ENCODE results near the gene ISCU. TPM values are rescaled to one million over a fixed set of nuclear protein-coding genes. Genes with fewer than 3 reads are reported as not detected.

ISCU gene
- total RNA-seq, 1 experiment from 2014 or later, result 84.8 TPM

- Histone ChIP-seq H3K9me3 (ENCODE audit: insufficient read depth, low read depth) (no peaks in the 10 kb centered on the region), H3K4me2 (peak within 1 kb of the TSS; percentile 76), H4K20me1 (ENCODE audit: insufficient read depth) (peaks cover 7% of the 10 kb centered on the region; the same call in 1 of the 2 replicates), H3K4me3 (peak within 1 kb of the TSS; percentile 80), H2AFZ (peak within 1 kb of the TSS; percentile 75), H3K9me2 (ENCODE audit: insufficient read depth) (no peaks in the 10 kb centered on the region), H3K4me1 (replicated peaks; ENCODE audit: insufficient read depth) (peaks cover 11% of the 10 kb centered on the region; the same call in 1 of the 2 replicates), H3K27ac (0 out of 2 replicates have a peak within 1 kb of the TSS, but pooled peaks have one; percentile 23), H3K79me2 (ENCODE audit: low read depth) (no peaks in the 10 kb centered on the region; the same call in 1 of the 2 replicates), H3F3A (ENCODE audit: insufficient read depth, low read depth) (peaks cover 7% of the 10 kb centered on the region; the same call in 1 of the 2 replicates), H3K36me3 (ENCODE audit: low read depth) (peaks cover 4% of the 10 kb centered on the region), H3K27me3 (ENCODE audit: insufficient read depth, low read depth) (no peaks in the 10 kb centered on the region)
- POLR2A ChIA-PET (ENCODE audit: unreplicated experiment), result no interaction called here
- peak; percentile 96 to 99 for DNase-seq
- CTCF ChIA-PET, result interaction anchor here (0.6 kb wide), 1 partner anchor 129 kb away, joined by 4 read pairs; no protein-coding TSS in a partner anchor
- BruUV-seq (replicated peaks), result TSS peak; percentile 53
- intact Hi-C loops (cut with micrococcal nuclease; ENCODE audit: unreplicated experiment), result loop anchor here (1.0 to 10.0 kb wide), 4 partner anchors 100 to 598 kb away; partner anchors contain the start of gene ALKBH2
- TF ChIP-seq EZH2 (IDR thresholded peaks at IDR 0.05; ENCODE audit: low read depth) (no peak), CTCF (conservative IDR thresholded peaks at IDR 0.05) (no peak)
These were observed 47.2 kb upstream of the ISCU start, which contains the start of gene FICD for GRCh38 chr12:108514973-108515814. Gene FICD, plus strand, starts transcription at chr12:108515277. Its CDS starts 1,696 bp downstream, at chr12:108516973.

GRCh38 chr12:108515916-108516315, 46.5 kb upstream of the ISCU start:
- TF ChIP-seq CTCF (conservative IDR thresholded peaks at IDR 0.05) (no peak), EZH2 (IDR thresholded peaks at IDR 0.05; ENCODE audit: low read depth) (no peak)
- CTCF ChIA-PET, result no interaction called here
- intact Hi-C loops (cut with micrococcal nuclease; ENCODE audit: unreplicated experiment), result loop anchor here (1.0 to 10.0 kb wide), 2 partner anchors 99 to 577 kb away; partner anchors contain the start of gene ALKBH2
- DNase-seq, result no peak
- Histone ChIP-seq H3K4me2 (peak overlapping the region; percentile 76), H3K36me3 (ENCODE audit: low read depth) (peaks cover 4% of the 10 kb centered on the region), H3F3A (ENCODE audit: insufficient read depth, low read depth) (peaks cover 14% of the 10 kb centered on the region; the same call in 1 of the 2 replicates), H3K9me2 (ENCODE audit: insufficient read depth) (no peaks in the 10 kb centered on the region), H2AFZ (peak overlapping the region; percentile 68; the same call in 1 of the 2 replicates), H3K9me3 (ENCODE audit: insufficient read depth, low read depth) (no peaks in the 10 kb centered on the region), H3K79me2 (ENCODE audit: low read depth) (no peaks in the 10 kb centered on the region; the same call in 1 of the 2 replicates), H3K27me3 (ENCODE audit: insufficient read depth, low read depth) (no peaks in the 10 kb centered on the region), H4K20me1 (ENCODE audit: insufficient read depth) (peaks cover 7% of the 10 kb centered on the region; the same call in 1 of the 2 replicates), H3K4me1 (replicated peaks; ENCODE audit: insufficient read depth) (peaks cover 11% of the 10 kb centered on the region; the same call in 1 of the 2 replicates), H3K4me3 (peak overlapping the region; percentile 80), H3K27ac (0 out of 2 replicates have a peak overlapping the region, but pooled peaks have one; percentile 23)
- POLR2A ChIA-PET (ENCODE audit: unreplicated experiment), result interaction anchor here (0.6 kb wide), 1 partner anchor 13 kb away, joined by 4 read pairs; no protein-coding TSS in a partner anchor
- BruUV-seq (replicated peaks), result no TSS peak

- Histone ChIP-seq H3K4me1 (replicated peaks; ENCODE audit: insufficient read depth) (peaks cover 11% of the 10 kb centered on the region; the same call in 1 of the 2 replicates), H2AFZ (no peak overlapping the region), H4K20me1 (ENCODE audit: insufficient read depth) (peaks cover 7% of the 10 kb centered on the region; the same call in 1 of the 2 replicates), H3F3A (ENCODE audit: insufficient read depth, low read depth) (peaks cover 18% of the 10 kb centered on the region; the same call in 1 of the 2 replicates), H3K4me3 (no peak overlapping the region), H3K9me3 (ENCODE audit: insufficient read depth, low read depth) (no peaks in the 10 kb centered on the region), H3K4me2 (peak overlapping the region; percentile 76), H3K79me2 (ENCODE audit: low read depth) (no peaks in the 10 kb centered on the region; the same call in 1 of the 2 replicates), H3K9me2 (ENCODE audit: insufficient read depth) (no peaks in the 10 kb centered on the region), H3K36me3 (ENCODE audit: low read depth) (peaks cover 4% of the 10 kb centered on the region), H3K27me3 (ENCODE audit: insufficient read depth, low read depth) (no peaks in the 10 kb centered on the region), H3K27ac (no peak overlapping the region)
- TF ChIP-seq EZH2 (IDR thresholded peaks at IDR 0.05; ENCODE audit: low read depth) (no peak), CTCF (conservative IDR thresholded peaks at IDR 0.05) (no peak)
- ChIA-PET CTCF (no interaction called here), POLR2A (ENCODE audit: unreplicated experiment) (no interaction called here)
- no TSS peak for BruUV-seq (replicated peaks)
- intact Hi-C loops (cut with micrococcal nuclease; ENCODE audit: unreplicated experiment), result loop anchor here (10.0 kb wide), 1 partner anchor 98 kb away; no protein-coding TSS in a partner anchor
- DNase-seq, result no peak
These were observed 45.7 kb upstream of the ISCU start for GRCh38 chr12:108516511-108517275.

All from PC-9 (cell line).